ENCODE data around the gene G6PD. TPM values are rescaled to one million over a fixed set of nuclear protein-coding genes. Genes with fewer than 3 reads are reported as not detected.

Gene G6PD
- total and polyA plus RNA-seq, 2 of the 8 experiments (the other 6 are each of a cell fraction or from before 2014, with no cell fraction given) = 47.3 to 55.1 TPM

DNA sequence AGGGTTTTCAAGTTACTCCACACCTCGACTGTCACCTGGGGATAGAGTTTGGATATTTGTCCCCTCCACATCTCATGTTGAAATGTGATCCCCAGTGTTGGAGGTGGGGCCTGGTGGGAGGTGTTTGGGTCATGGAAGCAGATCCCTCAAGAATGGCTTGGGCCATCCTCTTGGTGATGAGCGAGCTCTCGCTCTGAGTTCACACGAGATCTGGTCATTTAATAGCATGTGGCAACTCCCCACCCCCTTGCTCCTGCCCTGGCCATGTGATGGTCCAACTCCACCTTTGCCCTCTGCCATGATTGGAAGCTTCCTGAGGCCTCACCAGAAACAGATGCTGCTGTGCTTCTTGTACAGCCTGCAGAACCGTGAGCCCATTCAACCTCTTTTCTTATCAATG, 46.6 kb upstream of the G6PD start:
- Histone ChIP-seq H3K36me3 (ENCODE audit: control insufficient read depth in 2 of 4, insufficient read depth in 4 of 4, low read length in 3 of 4) (no peaks in the 10 kb centered on the region), H4K8ac (ENCODE audit: extremely low read depth, insufficient read depth, low read length) (no peak overlapping the region), H3K23me2 (ENCODE audit: low read depth, low read length) (no peaks in the 10 kb centered on the region), H3K9me3 (ENCODE audit: insufficient read depth in 2 of 2, low read depth in 1 of 2, low read length in 1 of 2) (peaks cover 3 to 8% of the 10 kb centered on the region in 2 experiments; a peak in 3 of 4 replicates), H2AFZ (ENCODE audit: low read length) (no peak overlapping the region), H2AK5ac (ENCODE audit: low read depth, low read length) (no peak overlapping the region), H3K9ac (replicated peaks in 1 of 4; ENCODE audit: extremely low read depth in 1 of 4, low read depth in 3 of 4, low read length in 3 of 4) (no peak overlapping the region), H3K14ac (ENCODE audit: insufficient read length) (no peak overlapping the region), H3K4me1 (replicated peaks in 1 of 4; ENCODE audit: control insufficient read depth in 3 of 4, insufficient read depth in 4 of 4, low read length in 3 of 4) (peaks cover 0 to 8% (median 0%) of the 10 kb centered on the region in 4 experiments; a peak in 3 of 7 replicates), H2BK5ac (ENCODE audit: low read depth, low read length) (no peak overlapping the region), H2BK120ac (replicated peaks; ENCODE audit: low read depth, low read length) (no peak overlapping the region), H4K20me1 (replicated peaks in 1 of 2; ENCODE audit: control insufficient read depth in 1 of 2, insufficient read depth in 2 of 2, low read length in 2 of 2) (no peaks in the 10 kb centered on the region), H4K91ac (replicated peaks; ENCODE audit: insufficient read length, low read length) (no peak overlapping the region), H3K79me2 (ENCODE audit: control insufficient read depth in 1 of 2, insufficient read depth in 2 of 2, low read length in 2 of 2) (no peaks in the 10 kb centered on the region), H3K79me1 (ENCODE audit: low read depth, low read length) (no peaks in the 10 kb centered on the region), H3K56ac (replicated peaks; ENCODE audit: insufficient read length, low read depth, low read length) (no peak overlapping the region), H3K4ac (replicated peaks; ENCODE audit: insufficient read length, low read depth, low read length) (no peak overlapping the region), H3K4me3 (ENCODE audit: extremely low read depth in 1 of 4, insufficient read depth in 2 of 4, low read depth in 3 of 4, low read length in 4 of 4) (no peak overlapping the region), H4K5ac (ENCODE audit: insufficient read length, low read depth, low read length) (no peak overlapping the region), H2BK15ac (ENCODE audit: low read length) (no peak overlapping the region), H2BK12ac (ENCODE audit: low read depth, low read length) (no peak overlapping the region), H3K4me2 (ENCODE audit: insufficient read depth in 1 of 2, low read depth in 2 of 2, low read length in 2 of 2) (no peak overlapping the region), H3K18ac (ENCODE audit: extremely low read depth, low read length) (no peak overlapping the region), H3K23ac (ENCODE audit: insufficient read length) (no peak overlapping the region), H2BK20ac (ENCODE audit: low read length) (no peak overlapping the region), H3K27ac (ENCODE audit: low read depth, low read length) (no peak overlapping the region), H3K27me3 (replicated peaks in 1 of 4; ENCODE audit: control insufficient read depth in 3 of 4, extremely low read depth in 1 of 4, insufficient read depth in 3 of 4, low read length in 3 of 4) (no peaks in the 10 kb centered on the region)
- WGBS, 2 experiments (ENCODE audit: extremely low coverage in 1 of 2, insufficient coverage in 1 of 2, insufficient read length in 1 of 2, insufficient replicate concordance in 2 of 2, low coverage in 1 of 2, low lambda C conversion rate in 2 of 2, missing lambda C conversion rate in 1 of 2) = 100% methylated on average over 3 of the region's 5 CpGs; no CpG with 5 or more reads in 1 of the 2 experiments
- TF ChIP-seq MAFK (IDR thresholded peaks at IDR 0.05; ENCODE audit: low read depth, low read length) (no peak), SIRT6 (IDR thresholded peaks at IDR 0.05; ENCODE audit: low read length) (no peak), KDM1A (IDR thresholded peaks at IDR 0.05; ENCODE audit: borderline replicate concordance, low read length) (no peak), HDAC2 (IDR thresholded peaks at IDR 0.05; ENCODE audit: borderline replicate concordance in 1 of 2, low read depth in 2 of 2, low read length in 2 of 2) (no peak), EGR1 (IDR thresholded peaks at IDR 0.05; ENCODE audit: borderline replicate concordance, low read depth, low read length) (no peak), BRCA1 (IDR thresholded peaks at IDR 0.05; ENCODE audit: low read depth, low read length) (no peak), SUZ12 (IDR thresholded peaks at IDR 0.05; ENCODE audit: low read length) (no peak), TBP (IDR thresholded peaks at IDR 0.05; ENCODE audit: low read depth, low read length) (no peak)
- TF ChIP-seq, protein P1, sequence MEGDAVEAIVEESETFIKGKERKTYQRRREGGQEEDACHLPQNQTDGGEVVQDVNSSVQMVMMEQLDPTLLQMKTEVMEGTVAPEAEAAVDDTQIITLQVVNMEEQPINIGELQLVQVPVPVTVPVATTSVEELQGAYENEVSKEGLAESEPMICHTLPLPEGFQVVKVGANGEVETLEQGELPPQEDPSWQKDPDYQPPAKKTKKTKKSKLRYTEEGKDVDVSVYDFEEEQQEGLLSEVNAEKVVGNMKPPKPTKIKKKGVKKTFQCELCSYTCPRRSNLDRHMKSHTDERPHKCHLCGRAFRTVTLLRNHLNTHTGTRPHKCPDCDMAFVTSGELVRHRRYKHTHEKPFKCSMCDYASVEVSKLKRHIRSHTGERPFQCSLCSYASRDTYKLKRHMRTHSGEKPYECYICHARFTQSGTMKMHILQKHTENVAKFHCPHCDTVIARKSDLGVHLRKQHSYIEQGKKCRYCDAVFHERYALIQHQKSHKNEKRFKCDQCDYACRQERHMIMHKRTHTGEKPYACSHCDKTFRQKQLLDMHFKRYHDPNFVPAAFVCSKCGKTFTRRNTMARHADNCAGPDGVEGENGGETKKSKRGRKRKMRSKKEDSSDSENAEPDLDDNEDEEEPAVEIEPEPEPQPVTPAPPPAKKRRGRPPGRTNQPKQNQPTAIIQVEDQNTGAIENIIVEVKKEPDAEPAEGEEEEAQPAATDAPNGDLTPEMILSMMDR (IDR thresholded peaks at IDR 0.05; ENCODE audit: control extremely low read depth in 1 of 3, insufficient read depth in 1 of 3, low read depth in 1 of 3, low read length in 3 of 3) = no peak
- TF ChIP-seq, protein P2, sequence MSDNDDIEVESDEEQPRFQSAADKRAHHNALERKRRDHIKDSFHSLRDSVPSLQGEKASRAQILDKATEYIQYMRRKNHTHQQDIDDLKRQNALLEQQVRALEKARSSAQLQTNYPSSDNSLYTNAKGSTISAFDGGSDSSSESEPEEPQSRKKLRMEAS (IDR thresholded peaks at IDR 0.05) = no peak
- DNase-seq (ENCODE audit: low read depth in 1 of 2, low spot score in 2 of 2) = no peak
- FAIRE-seq = no peak
- POLR2A ChIA-PET (ENCODE audit: partially characterized antibody) = no interaction called here
- CTCF ChIA-PET (ENCODE audit: partially characterized antibody) = interaction anchor here (1.1 to 1.4 kb wide), 2 partner anchors 19 to 155 kb away, joined by 4 to 6 read pairs; no protein-coding TSS in a partner anchor

Data from H1 (cell line).